LHCN-M2 (cell line): ENCODE results near the gene NME3. TPM values are rescaled to one million over a fixed set of nuclear protein-coding genes. Genes with fewer than 3 reads are reported as not detected.

Experiments used
- DNase-seq: peaks from one replicate; pipeline ENCODE4 v3.0.0-alpha.2; 2012; ENCODE audit warnings: low read depth
- total RNA-seq: library from RNA; depleted of rRNA; stranded (reverse); fragments of >200 nt; gene quantifications from 2 replicates; pipeline ENCODE4 v1.2.3, GENCODE V29; 2014; rRNA removed

Gene NME3
- total RNA-seq, 1 experiment from 2014 or later: 50.9 TPM

- no peak for DNase-seq
These were observed 41.9 kb downstream of the NME3 start for GRCh38 chr16:1729445-1729844.

DNA sequence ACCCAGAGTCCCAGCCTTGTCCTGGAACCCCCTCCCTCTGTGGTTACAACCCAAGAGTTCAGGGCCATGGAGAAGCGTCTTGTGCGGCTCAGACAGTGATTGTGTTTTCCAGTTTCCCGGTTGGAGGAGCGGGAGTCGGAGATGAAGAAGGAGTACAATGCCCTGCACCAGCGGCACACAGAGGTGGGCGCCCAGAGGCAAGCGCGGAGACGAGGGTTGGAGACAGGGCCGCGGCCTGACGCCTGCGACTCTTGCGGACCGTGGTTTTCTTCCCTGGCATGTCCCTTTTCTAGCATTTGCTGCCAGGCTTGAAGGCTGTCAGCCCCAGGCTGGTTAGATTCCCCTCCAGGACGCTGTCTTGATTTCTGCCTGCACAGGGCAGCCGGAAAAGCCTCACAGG lies 42.3 kb downstream of the NME3 start:
- DNase-seq: no peak

DNA sequence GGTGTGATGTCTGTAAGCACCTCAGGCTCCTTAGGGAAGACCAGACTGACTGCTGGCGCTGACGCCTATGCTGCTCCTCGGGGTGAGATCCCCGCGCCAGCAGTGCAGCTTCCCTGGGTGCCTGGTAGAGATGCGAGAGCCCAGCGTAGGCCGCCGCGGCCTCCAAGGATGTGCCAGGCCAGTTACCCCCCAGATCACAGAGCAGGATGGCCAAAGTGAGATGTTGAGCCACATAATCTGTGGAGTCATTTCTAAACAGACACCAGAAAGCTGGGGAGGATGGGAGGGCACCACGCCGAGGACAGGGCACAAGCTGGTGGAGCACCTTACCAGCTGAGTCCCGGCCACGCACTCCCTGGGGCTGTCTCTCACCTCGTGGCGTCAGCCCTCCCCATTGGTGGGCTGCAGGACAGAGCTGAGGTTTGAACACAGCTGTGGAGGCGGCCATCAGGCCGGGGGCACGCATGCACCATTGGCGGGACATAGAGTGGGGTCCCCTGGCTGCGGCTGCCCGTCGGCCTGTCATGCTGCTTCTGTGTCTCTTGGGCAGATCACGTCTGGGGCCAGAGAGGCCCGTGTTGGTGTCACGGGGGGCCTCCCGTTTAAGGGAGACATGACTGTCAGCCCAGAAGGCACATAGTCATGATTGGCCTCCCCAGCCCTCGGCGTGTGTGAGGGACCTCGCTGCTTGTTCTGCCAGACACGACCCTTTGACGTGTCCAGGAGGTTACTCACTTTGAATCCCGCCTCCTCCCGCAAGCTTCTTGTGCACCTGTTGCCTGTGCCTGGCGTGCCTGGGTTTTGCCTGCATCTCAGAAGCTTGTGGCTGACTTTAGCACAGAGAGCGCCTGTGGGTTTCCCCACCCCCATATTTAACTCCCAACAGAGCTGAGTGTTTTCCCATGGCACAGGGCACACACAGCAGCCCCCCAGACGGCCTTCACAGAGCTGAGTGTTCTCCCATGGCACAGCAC lies 43.4 kb downstream of the NME3 start:
- no peak for DNase-seq

GRCh38 chr16:1726661-1727502 lies 44.5 kb downstream of the NME3 start:
- no peak for DNase-seq

DNA sequence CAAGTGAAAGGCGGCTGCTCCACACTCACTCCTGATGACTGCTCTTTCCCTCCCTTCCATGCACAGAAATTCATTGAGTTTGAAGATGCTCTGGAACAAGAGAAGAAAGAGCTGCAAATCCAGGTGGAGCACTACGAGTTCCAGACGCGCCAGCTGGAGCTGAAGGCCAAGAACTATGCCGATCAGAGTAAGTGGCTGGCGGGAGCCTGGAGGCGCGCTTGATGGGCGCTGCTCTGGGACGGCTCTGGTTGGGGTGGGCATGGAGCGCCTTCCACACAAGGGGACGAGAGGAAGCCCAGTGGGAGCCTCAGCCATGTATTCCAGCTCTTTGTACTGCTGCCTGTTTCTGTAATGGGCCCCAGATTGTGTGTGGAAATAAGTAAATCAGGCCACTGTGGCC lies 46.9 kb downstream of the NME3 start:
- DNase-seq: no peak

DNA sequence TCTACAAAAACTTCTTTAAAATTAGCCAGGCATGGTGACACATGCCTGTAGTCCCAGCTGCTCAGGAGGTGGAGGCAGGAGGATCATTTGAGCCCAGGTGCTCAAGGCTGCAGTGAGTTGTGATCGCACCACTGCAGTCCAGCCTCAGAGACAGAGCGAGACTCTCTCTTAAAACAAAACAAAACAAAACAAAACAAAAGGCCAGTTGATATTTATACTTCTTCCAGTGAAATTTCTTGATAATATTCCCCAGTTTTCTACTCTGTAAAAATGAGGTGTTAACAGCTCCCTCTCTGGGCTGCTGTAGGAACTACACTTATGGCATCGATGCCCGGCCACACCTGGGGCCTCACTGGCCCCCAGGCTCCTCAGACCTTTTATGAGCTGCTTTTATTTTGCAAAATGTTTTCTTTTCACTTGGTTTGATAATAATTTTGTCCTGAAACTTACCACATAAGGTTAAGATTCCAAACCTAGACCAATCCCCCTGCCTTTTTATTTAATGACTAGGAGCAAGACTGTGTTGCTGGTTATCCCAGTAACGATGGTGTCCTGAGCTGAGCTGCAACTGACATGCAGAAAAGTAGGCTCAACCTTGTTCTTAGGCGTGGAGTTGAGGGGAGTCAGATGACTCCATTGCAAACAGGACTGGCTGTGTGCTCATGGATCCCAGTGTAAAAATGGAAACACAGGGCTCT lies 47.7 kb downstream of the NME3 start:
- DNase-seq: peak; percentile 46

DNA sequence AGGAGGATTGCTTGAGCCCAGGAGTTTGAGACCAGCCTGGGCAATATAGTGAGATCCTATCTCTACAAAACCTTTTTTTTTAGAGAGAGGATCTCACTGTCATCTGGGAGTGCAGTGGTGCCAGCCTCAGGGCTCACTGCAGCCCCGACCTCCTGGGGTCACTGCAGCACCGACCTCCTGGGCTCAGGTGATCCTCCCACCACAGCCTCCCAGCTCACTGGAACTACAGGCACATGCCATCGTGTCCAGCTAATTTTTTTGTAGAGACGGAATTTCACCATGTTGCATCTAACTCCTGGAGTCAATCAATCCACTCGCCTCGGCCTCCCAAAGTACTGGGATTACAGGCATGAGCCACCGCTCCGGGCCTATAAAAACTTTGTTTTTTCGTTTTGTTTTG lies 50.0 kb downstream of the NME3 start:
- no peak for DNase-seq

Other genes starting within 250 kb of the NME3 start
- not detected in 2 replicates for gene TMEM204, start 237.9 kb downstream of the NME3 start, total RNA-seq
- 9.9 and 18.3 TPM in 2 replicates for gene IFT140, start 159.5 kb downstream of the NME3 start, total RNA-seq
- gene CRAMP1, start 159.2 kb downstream of the NME3 start, total RNA-seq: 6.9 and 7.9 TPM in 2 replicates
- gene JPT2, start 93.3 kb downstream of the NME3 start, total RNA-seq: 59.1 and 62.8 TPM in 2 replicates
- 45.9 and 55.4 TPM in 2 replicates for gene MAPK8IP3, start 65.3 kb downstream of the NME3 start, total RNA-seq
- gene EME2, start 1.3 kb upstream of the NME3 start, total RNA-seq: 13.7 and 17.4 TPM in 2 replicates
- gene MRPS34, start 1.6 kb upstream of the NME3 start, total RNA-seq: 132 and 155 TPM in 2 replicates
- gene SPSB3, start 11.0 kb upstream of the NME3 start, total RNA-seq: 24.2 and 27.2 TPM in 2 replicates
- 145 and 213 TPM in 2 replicates for gene NUBP2, start 11.4 kb upstream of the NME3 start, total RNA-seq
- not detected in 2 replicates for gene IGFALS, start 22.2 kb upstream of the NME3 start, total RNA-seq
- 35.4 and 45.2 TPM in 2 replicates for gene HAGH, start 55.3 kb upstream of the NME3 start, total RNA-seq
- gene FAHD1, start 55.7 kb upstream of the NME3 start, total RNA-seq: 58.8 and 64.9 TPM in 2 replicates
- not detected in 2 replicates for gene MEIOB, start 100.6 kb upstream of the NME3 start, total RNA-seq
- not detected in 2 replicates for gene HS3ST6, start 146.9 kb upstream of the NME3 start, total RNA-seq
- gene MSRB1, start 171.7 kb upstream of the NME3 start, total RNA-seq: 14.2 and 14.4 TPM in 2 replicates
- not detected in 2 replicates for gene RPL3L, start 183.1 kb upstream of the NME3 start, total RNA-seq
- 244 and 288 TPM in 2 replicates for gene NDUFB10, start 188.0 kb upstream of the NME3 start, total RNA-seq
- gene RPS2, start 193.3 kb upstream of the NME3 start, total RNA-seq: 2,551 and 2,646 TPM in 2 replicates
- gene RNF151, start 195.3 kb upstream of the NME3 start, total RNA-seq: not detected in 2 replicates
- gene TBL3, start 200.5 kb upstream of the NME3 start, total RNA-seq: 52.1 and 85.4 TPM in 2 replicates
- 0.23 and 1.3 TPM in 2 replicates for gene NOXO1, start 209.9 kb upstream of the NME3 start, total RNA-seq
- gene GFER, start 212.7 kb upstream of the NME3 start, total RNA-seq: 26.0 and 30.5 TPM in 2 replicates
- gene SYNGR3, start 218.4 kb upstream of the NME3 start, total RNA-seq: 1.1 and 1.6 TPM in 2 replicates
- 37.2 and 47.5 TPM in 2 replicates for gene ZNF598, start 238.3 kb upstream of the NME3 start, total RNA-seq
- gene NPW, start 248.2 kb upstream of the NME3 start, total RNA-seq: 1.3 TPM in 2 replicates